ENCODE data around the gene SARDH. TPM values are rescaled to one million over a fixed set of nuclear protein-coding genes. Genes with fewer than 3 reads are reported as not detected.

The SARDH gene
- total RNA-seq, 1 experiment from 2014 or later: 9.9 TPM

DNA sequence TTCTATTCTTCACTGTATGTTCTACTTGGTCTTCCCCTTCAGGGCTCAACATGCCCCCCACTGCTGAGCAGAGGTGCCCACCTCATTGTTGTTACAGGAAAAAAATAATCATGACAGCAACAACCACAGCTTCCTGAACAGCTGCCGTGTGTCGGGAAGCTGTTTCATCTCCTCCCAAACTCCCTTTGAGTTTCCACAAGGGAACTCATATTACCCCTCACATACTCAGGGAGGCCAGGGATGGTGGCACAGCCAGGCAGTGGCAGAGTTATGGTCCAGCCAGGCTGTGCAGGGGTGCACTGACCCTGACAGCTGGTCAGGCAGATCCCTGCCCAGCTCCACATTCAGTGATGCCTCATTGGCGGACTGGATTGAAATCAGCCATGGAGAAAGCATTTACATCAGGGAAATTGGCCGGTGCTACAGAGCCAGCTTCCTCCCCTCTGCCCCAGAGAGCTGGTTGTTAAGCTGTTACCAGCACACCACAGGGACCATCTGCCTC, 37.3 kb downstream of the SARDH start:
- TF ChIP-seq, protein P1, sequence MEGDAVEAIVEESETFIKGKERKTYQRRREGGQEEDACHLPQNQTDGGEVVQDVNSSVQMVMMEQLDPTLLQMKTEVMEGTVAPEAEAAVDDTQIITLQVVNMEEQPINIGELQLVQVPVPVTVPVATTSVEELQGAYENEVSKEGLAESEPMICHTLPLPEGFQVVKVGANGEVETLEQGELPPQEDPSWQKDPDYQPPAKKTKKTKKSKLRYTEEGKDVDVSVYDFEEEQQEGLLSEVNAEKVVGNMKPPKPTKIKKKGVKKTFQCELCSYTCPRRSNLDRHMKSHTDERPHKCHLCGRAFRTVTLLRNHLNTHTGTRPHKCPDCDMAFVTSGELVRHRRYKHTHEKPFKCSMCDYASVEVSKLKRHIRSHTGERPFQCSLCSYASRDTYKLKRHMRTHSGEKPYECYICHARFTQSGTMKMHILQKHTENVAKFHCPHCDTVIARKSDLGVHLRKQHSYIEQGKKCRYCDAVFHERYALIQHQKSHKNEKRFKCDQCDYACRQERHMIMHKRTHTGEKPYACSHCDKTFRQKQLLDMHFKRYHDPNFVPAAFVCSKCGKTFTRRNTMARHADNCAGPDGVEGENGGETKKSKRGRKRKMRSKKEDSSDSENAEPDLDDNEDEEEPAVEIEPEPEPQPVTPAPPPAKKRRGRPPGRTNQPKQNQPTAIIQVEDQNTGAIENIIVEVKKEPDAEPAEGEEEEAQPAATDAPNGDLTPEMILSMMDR (conservative IDR thresholded peaks at IDR 0.05): no peak
- TF ChIP-seq EZH2 (IDR thresholded peaks at IDR 0.05; ENCODE audit: low read depth): no peak
- H3K27ac ChIP-seq: no peak overlapping the region
- no peaks in the 10 kb centered on the region for H3K9me3 ChIP-seq (ENCODE audit: insufficient read depth, low read depth)
- peaks cover 83% of the 10 kb centered on the region for H3K27me3 ChIP-seq (ENCODE audit: insufficient read depth, low read depth)
- no peak overlapping the region for H3K4me2 ChIP-seq
- no peaks in the 10 kb centered on the region for H3K4me1 ChIP-seq (replicated peaks; ENCODE audit: insufficient read depth)
- no peaks in the 10 kb centered on the region for H3F3A ChIP-seq (ENCODE audit: insufficient read depth, low read depth)
- no peaks in the 10 kb centered on the region for H3K36me3 ChIP-seq (ENCODE audit: low read depth)
- intact Hi-C loops (cut with micrococcal nuclease; ENCODE audit: unreplicated experiment): no loop called here
- no peak overlapping the region for H2AFZ ChIP-seq
- no peak overlapping the region for H3K4me3 ChIP-seq
- ChIA-PET POLR2A (ENCODE audit: unreplicated experiment) (interaction anchor here (0.7 kb wide), 1 partner anchor 211 kb away, joined by 6 read pairs; no protein-coding TSS in a partner anchor), CTCF (no interaction called here)
- no peaks in the 10 kb centered on the region for H4K20me1 ChIP-seq (ENCODE audit: insufficient read depth)
- BruUV-seq (replicated peaks): no TSS peak
- no peaks in the 10 kb centered on the region for H3K9me2 ChIP-seq (ENCODE audit: insufficient read depth)
- DNase-seq: no peak
- no peaks in the 10 kb centered on the region for H3K79me2 ChIP-seq (ENCODE audit: low read depth)

DNA sequence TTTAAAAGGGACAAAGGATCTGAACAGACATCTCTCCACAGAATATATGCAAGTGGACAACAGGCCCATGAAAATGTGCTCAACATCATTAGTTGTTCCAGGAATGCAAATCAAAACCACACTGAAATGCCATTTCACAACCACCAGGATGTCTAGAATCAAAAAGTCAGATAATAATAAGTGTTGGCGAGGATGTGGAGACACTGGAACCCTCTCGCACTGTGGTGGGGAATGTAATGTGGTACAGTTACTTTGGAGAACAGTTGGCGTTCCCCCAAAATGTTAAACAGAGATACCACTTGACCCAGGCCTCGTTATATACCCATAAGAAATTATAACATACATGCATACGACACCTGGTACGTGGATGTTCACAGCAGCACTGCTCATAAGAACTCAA, 38.6 kb downstream of the SARDH start:
- no peaks in the 10 kb centered on the region for H3K79me2 ChIP-seq (ENCODE audit: low read depth)
- POLR2A ChIA-PET (ENCODE audit: unreplicated experiment): no interaction called here
- no peaks in the 10 kb centered on the region for H3K9me3 ChIP-seq (ENCODE audit: insufficient read depth, low read depth)
- CTCF ChIA-PET: no interaction called here
- no peaks in the 10 kb centered on the region for H3K4me1 ChIP-seq (replicated peaks; ENCODE audit: insufficient read depth)
- intact Hi-C loops (cut with micrococcal nuclease; ENCODE audit: unreplicated experiment): no loop called here
- no TSS peak for BruUV-seq (replicated peaks)
- no peak overlapping the region for H3K4me3 ChIP-seq
- no peak overlapping the region for H3K4me2 ChIP-seq
- no peak overlapping the region for H3K27ac ChIP-seq
- H4K20me1 ChIP-seq (ENCODE audit: insufficient read depth): no peaks in the 10 kb centered on the region
- peaks cover 79% of the 10 kb centered on the region for H3K27me3 ChIP-seq (ENCODE audit: insufficient read depth, low read depth)
- TF ChIP-seq EZH2 (IDR thresholded peaks at IDR 0.05; ENCODE audit: low read depth): no peak
- TF ChIP-seq, protein P1 (conservative IDR thresholded peaks at IDR 0.05): no peak
- no peak overlapping the region for H2AFZ ChIP-seq
- H3F3A ChIP-seq (ENCODE audit: insufficient read depth, low read depth): no peaks in the 10 kb centered on the region
- DNase-seq: no peak
- no peaks in the 10 kb centered on the region for H3K36me3 ChIP-seq (ENCODE audit: low read depth)
- no peaks in the 10 kb centered on the region for H3K9me2 ChIP-seq (ENCODE audit: insufficient read depth)

DNA sequence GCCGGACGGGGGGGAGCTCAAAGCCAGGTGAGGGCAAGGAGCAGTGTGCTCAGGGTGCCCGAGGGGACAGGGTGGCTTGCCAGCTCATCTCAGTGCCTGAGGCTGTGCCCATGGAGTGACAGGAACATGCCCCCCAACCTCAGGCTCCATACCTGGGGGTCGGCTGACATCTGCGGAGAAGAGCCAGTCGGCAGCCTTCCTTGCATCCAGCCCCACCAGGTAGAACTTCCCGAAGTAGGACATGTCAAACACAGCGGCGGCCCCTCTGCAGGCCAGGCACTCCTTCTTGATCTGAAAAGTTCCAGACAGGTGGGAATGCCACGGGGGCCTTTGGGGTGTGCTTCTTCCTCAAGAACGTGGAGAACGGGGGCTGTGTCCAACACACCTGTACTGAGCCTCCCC, 42.1 kb downstream of the SARDH start:
- no peaks in the 10 kb centered on the region for H3K36me3 ChIP-seq (ENCODE audit: low read depth)
- no peaks in the 10 kb centered on the region for H3K9me3 ChIP-seq (ENCODE audit: insufficient read depth, low read depth)
- POLR2A ChIA-PET (ENCODE audit: unreplicated experiment): no interaction called here
- no peaks in the 10 kb centered on the region for H3K9me2 ChIP-seq (ENCODE audit: insufficient read depth)
- H3K27me3 ChIP-seq (ENCODE audit: insufficient read depth, low read depth): peaks cover 55% of the 10 kb centered on the region
- no peak overlapping the region for H3K27ac ChIP-seq
- no peak for TF ChIP-seq EZH2 (IDR thresholded peaks at IDR 0.05; ENCODE audit: low read depth)
- TF ChIP-seq, protein P1 (conservative IDR thresholded peaks at IDR 0.05): no peak
- intact Hi-C loops (cut with micrococcal nuclease; ENCODE audit: unreplicated experiment): no loop called here
- H3F3A ChIP-seq (ENCODE audit: insufficient read depth, low read depth): no peaks in the 10 kb centered on the region
- no peak overlapping the region for H3K4me3 ChIP-seq
- H3K79me2 ChIP-seq (ENCODE audit: low read depth): no peaks in the 10 kb centered on the region
- BruUV-seq (replicated peaks): no TSS peak
- H4K20me1 ChIP-seq (ENCODE audit: insufficient read depth): no peaks in the 10 kb centered on the region
- no peak overlapping the region for H2AFZ ChIP-seq
- H3K4me1 ChIP-seq (replicated peaks; ENCODE audit: insufficient read depth): peaks cover 11% of the 10 kb centered on the region; the same call in 1 of the 2 replicates
- DNase-seq: no peak
- no peak overlapping the region for H3K4me2 ChIP-seq
- CTCF ChIA-PET: no interaction called here

Measured in PC-9 (cell line).